Endothelial cell of umbilical vein (primary cell): Measurements from ENCODE around the gene SLC35F3. TPM values are rescaled to one million over a fixed set of nuclear protein-coding genes. Genes with fewer than 3 reads are reported as not detected.

Experiments used
- BruUV-seq: library from RNA; stranded (reverse); fragments of 400-500 nt; replicated peaks from 2 replicates; lab custom pipeline; 2021; lab: Mats Ljungman, UMichigan
- CTCF ChIA-PET: fragments of 300-600, 350-600 bp; sonication (Branson Sonifier 250); formaldehyde crosslinking; loops from one replicate; lab custom pipeline; 2021; ENCODE audit warnings: antibody characterized with exemption, inconsistent platforms; lab: Charles Lee
- POLR2A ChIA-PET: fragments of 300-600, 350-600 bp; sonication (Branson Sonifier 250); formaldehyde crosslinking; loops from one replicate; lab custom pipeline; 2021; ENCODE audit warnings: antibody characterized with exemption, inconsistent platforms; lab: Charles Lee
- DNase-seq: peaks from one replicate; pipeline ENCODE4 v3.0.0-alpha.2; 2011; ENCODE audit warnings: low read depth, low spot score
- FAIRE-seq: peaks from 2 replicates; lab custom pipeline; 2011; peaks lifted over from hg19 to GRCh38; lab: Jason Lieb, UNC
- H2AFZ ChIP-seq: 2 replicates; pipeline ENCODE4 v1.6.0; 2012; ENCODE audit warnings: low read depth, low read length, control low read depth, inconsistent platforms
- H3K27ac ChIP-seq: 2 replicates; pipeline ENCODE4 v1.5.1; 2011; ENCODE audit warnings: low read depth, mild to moderate bottlenecking, control low read depth, low read length, moderate library complexity; ENCODE audit not compliant: insufficient read depth
- H3K27me3 ChIP-seq, 2 experiments: 2 replicates each; pipeline versions ENCODE4 v1.6.0 to v1.6.1; 2011; ENCODE audit warnings: low read length in 2 of 2, mixed read lengths in 1 of 2; ENCODE audit not compliant: control insufficient read depth in 2 of 2, insufficient read depth in 2 of 2
- H3K36me3 ChIP-seq, 2 experiments: 2 replicates in 1 of 2; 3 replicates in 1 of 2; pipeline ENCODE4 v1.5.1; 2011; ENCODE audit warnings: low read length in 2 of 2, mild to moderate bottlenecking in 1 of 2, moderate library complexity in 1 of 2; ENCODE audit not compliant: control insufficient read depth in 2 of 2, insufficient read depth in 2 of 2; ENCODE audit errors: extremely low read depth in 1 of 2
- H3K4me1 ChIP-seq: 3 replicates; pipeline ENCODE4 v1.5.1; 2011; ENCODE audit warnings: mild to moderate bottlenecking, low read length; ENCODE audit not compliant: control insufficient read depth, insufficient read depth; ENCODE audit errors: extremely low read depth
- H3K4me2 ChIP-seq: 2 replicates; pipeline ENCODE4 v1.6.1; 2011; ENCODE audit warnings: low read length, control low read depth, mixed read lengths; ENCODE audit not compliant: insufficient read depth
- H3K4me3 ChIP-seq, 3 experiments: fragments of 200-600 bp in 1 of 3; sonication (generic), shearing (Covaris generic) in 1 of 3; replicated peaks in 1 of 3; 2 replicates each; pipeline ENCODE4 v1.5.1; 2011 to 2016; ENCODE audit warnings: control low read depth in 3 of 3, low read length in 3 of 3, mild to moderate bottlenecking in 2 of 3, inconsistent platforms in 1 of 3, low read depth in 1 of 3, moderate library complexity in 1 of 3; ENCODE audit not compliant: insufficient read depth in 1 of 3
- H3K79me2 ChIP-seq: 2 replicates; pipeline ENCODE4 v1.6.0; 2012; ENCODE audit warnings: low read length, inconsistent platforms; ENCODE audit not compliant: control insufficient read depth, insufficient read depth
- H3K9ac ChIP-seq: replicated peaks from 2 replicates; pipeline ENCODE3; 2011; ENCODE audit warnings: low read length, control low read depth; ENCODE audit not compliant: insufficient read depth; ENCODE audit errors: extremely low read depth
- H3K9me1 ChIP-seq: replicated peaks from 3 replicates; pipeline ENCODE4 v1.6.0; 2011; ENCODE audit warnings: mild to moderate bottlenecking, low read length; ENCODE audit not compliant: control insufficient read depth, insufficient read depth; ENCODE audit errors: extremely low read depth
- H3K9me3 ChIP-seq: replicated peaks from 2 replicates; pipeline ENCODE4 v1.5.1; 2012; ENCODE audit warnings: low read length, inconsistent platforms; ENCODE audit not compliant: control insufficient read depth, insufficient read depth
- H4K20me1 ChIP-seq: replicated peaks from 2 replicates; pipeline ENCODE3; 2011; ENCODE audit warnings: mild to moderate bottlenecking, low read length; ENCODE audit not compliant: control insufficient read depth, insufficient read depth; ENCODE audit errors: extremely low read depth
- EZH2 ChIP-seq: IDR thresholded peaks from 2 replicates; pipeline ENCODE4 v1.6.1; 2012; ENCODE audit warnings: borderline replicate concordance, low read depth, mild to moderate bottlenecking, moderate library complexity, low read length, inconsistent platforms; ENCODE audit not compliant: severe bottlenecking
- FOS ChIP-seq: IDR thresholded peaks from 2 replicates; pipeline ENCODE4 v1.6.1; 2011; ENCODE audit warnings: mild to moderate bottlenecking, low read length, moderate library complexity, borderline replicate concordance; ENCODE audit not compliant: insufficient read depth
- GATA2 ChIP-seq: IDR thresholded peaks from 2 replicates; pipeline ENCODE4 v1.7.0; 2011; ENCODE audit warnings: low read depth, mild to moderate bottlenecking, moderate library complexity, mixed read lengths, low read length; ENCODE audit not compliant: insufficient read length, insufficient read depth
- JUN ChIP-seq: IDR thresholded peaks from 2 replicates; pipeline ENCODE4 v1.6.1; 2011; ENCODE audit warnings: borderline replicate concordance, low read depth; ENCODE audit not compliant: insufficient read length, insufficient read depth
- MYC ChIP-seq: IDR thresholded peaks from one replicate; pipeline ENCODE4 v1.6.1; 2011; ENCODE audit warnings: mild to moderate bottlenecking, low read depth, low read length
- POLR2A ChIP-seq: IDR thresholded peaks from 2 replicates; pipeline ENCODE4 v1.6.1; 2012; ENCODE audit warnings: low read depth, mild to moderate bottlenecking, control low read depth, low read length
- POLR2AphosphoS5 ChIP-seq: IDR thresholded peaks from 2 replicates; pipeline ENCODE4 v1.6.1; 2012; ENCODE audit warnings: low read depth, mild to moderate bottlenecking, control low read depth, low read length, moderate library complexity; ENCODE audit not compliant: insufficient read depth
- dilution Hi-C: fragments of 300-500 bp; cut with MboI; formaldehyde crosslinking; loops from one replicate; pipeline ENCODE4 v1.15.0; 2019; ENCODE audit warnings: low sequenced_read_pairs; ENCODE audit not compliant: extremely low pct_ligation_motif_present
- intact Hi-C: fragments of 100-400 bp; cut with micrococcal nuclease; formaldehyde crosslinking; loops from one replicate; pipeline ENCODE4 v1.10.0; 2022
- polyA plus RNA-seq, 4 experiments: library from polyadenylated mRNA; depleted of rRNA in 3 of 4; stranded (reverse) in 3 of 4; unstranded in 1 of 4; fragments of >200 nt; gene quantifications; 2 replicates each; pipeline versions ENCODE4 v1.2.1 to v1.2.3, GENCODE V29; 2011 to 2012; ENCODE audit warnings: missing spikeins in 1 of 4
- total RNA-seq: library from RNA; stranded (reverse); gene quantifications from 2 replicates; pipeline ENCODE4 v1.2.3, GENCODE V29; 2021
- TF ChIP-seq, protein P1 (sequence below), 2 donors: IDR thresholded peaks; 1 replicate in 1 of 2; 2 replicates in 1 of 2; pipeline ENCODE4 v1.5.1; 2011; ENCODE audit warnings: low read length in 2 of 2, mild to moderate bottlenecking in 2 of 2, moderate library complexity in 2 of 2, control low read depth in 1 of 2, inconsistent platforms in 1 of 2, low read depth in 1 of 2; ENCODE audit not compliant: insufficient read depth in 1 of 2; ENCODE audit errors: extremely low read depth in 1 of 2
- TF ChIP-seq, protein P2 (sequence below): IDR thresholded peaks from 2 replicates; pipeline ENCODE4 v1.6.1; 2011; ENCODE audit not compliant: insufficient read depth, insufficient read length

Gene SLC35F3
- total and polyA plus RNA-seq, 2 donors (not counting 3 experiments of a cell fraction or from before 2014, with no cell fraction given), result not detected

DNA sequence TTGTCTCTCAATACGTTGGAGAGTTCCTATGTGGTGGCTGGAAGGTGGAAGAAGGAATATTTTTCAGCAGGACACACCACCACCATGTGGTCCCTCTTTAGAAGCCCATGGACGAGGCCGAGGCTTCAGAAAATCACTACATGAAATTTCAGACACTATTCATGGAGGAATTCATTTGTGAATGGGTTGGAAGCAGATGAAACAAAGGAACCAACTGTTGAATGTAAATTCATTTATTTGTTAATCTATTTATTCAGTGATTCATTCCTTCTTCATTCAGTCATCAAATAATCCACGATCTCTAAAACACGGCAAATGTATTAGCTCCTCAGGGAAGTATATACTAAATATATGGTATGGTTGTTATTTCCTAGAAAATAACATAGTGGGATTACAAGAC, 12.2 kb downstream of the SLC35F3 start:
- no peak overlapping the region for H3K27ac ChIP-seq
- no peaks in the 10 kb centered on the region for H3K4me1 ChIP-seq
- CTCF ChIA-PET, result no interaction called here

DNA sequence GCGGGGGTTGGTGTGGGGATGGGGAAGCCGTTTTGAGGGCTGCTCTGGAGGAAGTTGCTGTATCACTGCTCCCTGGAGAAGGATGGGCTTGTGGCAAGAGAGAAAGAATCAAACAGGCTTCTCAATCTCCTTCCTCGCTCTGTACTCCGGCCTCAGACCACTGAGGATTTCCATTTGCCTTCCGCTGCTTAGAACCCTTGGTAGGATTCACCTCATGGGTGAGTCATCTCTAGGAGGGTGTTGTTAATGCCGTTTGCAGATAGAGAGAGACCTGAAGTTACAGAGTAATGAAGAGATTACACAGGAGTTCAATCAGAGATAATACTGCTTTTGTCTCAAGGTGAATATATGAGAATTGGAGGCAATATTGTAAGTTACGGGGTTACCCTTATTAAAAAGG, 15.3 kb downstream of the SLC35F3 start:
- no peaks in the 10 kb centered on the region for H3K27me3 ChIP-seq
- H3K4me3 ChIP-seq, result no peak overlapping the region
- no peaks in the 10 kb centered on the region for H4K20me1 ChIP-seq
- no peaks in the 10 kb centered on the region for H3K4me1 ChIP-seq
- ChIA-PET CTCF (no interaction called here), POLR2A (no interaction called here)
- H3K9me3 ChIP-seq, result no peaks in the 10 kb centered on the region
- no peak for FAIRE-seq
- no peak overlapping the region for H3K9ac ChIP-seq
- TF ChIP-seq JUN (no peak), POLR2AphosphoS5 (no peak), MYC (no peak), FOS (no peak), EZH2 (no peak), POLR2A (no peak), GATA2 (no peak)
- TF ChIP-seq, protein P1, sequence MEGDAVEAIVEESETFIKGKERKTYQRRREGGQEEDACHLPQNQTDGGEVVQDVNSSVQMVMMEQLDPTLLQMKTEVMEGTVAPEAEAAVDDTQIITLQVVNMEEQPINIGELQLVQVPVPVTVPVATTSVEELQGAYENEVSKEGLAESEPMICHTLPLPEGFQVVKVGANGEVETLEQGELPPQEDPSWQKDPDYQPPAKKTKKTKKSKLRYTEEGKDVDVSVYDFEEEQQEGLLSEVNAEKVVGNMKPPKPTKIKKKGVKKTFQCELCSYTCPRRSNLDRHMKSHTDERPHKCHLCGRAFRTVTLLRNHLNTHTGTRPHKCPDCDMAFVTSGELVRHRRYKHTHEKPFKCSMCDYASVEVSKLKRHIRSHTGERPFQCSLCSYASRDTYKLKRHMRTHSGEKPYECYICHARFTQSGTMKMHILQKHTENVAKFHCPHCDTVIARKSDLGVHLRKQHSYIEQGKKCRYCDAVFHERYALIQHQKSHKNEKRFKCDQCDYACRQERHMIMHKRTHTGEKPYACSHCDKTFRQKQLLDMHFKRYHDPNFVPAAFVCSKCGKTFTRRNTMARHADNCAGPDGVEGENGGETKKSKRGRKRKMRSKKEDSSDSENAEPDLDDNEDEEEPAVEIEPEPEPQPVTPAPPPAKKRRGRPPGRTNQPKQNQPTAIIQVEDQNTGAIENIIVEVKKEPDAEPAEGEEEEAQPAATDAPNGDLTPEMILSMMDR (IDR thresholded peaks at IDR 0.05; ENCODE audit: extremely low read depth in 1 of 2, insufficient read depth in 1 of 2, low read depth in 1 of 2, low read length in 2 of 2), result no peak
- TF ChIP-seq, protein P2, sequence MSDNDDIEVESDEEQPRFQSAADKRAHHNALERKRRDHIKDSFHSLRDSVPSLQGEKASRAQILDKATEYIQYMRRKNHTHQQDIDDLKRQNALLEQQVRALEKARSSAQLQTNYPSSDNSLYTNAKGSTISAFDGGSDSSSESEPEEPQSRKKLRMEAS, result no peak
- BruUV-seq, result no TSS peak
- no peak for DNase-seq
- dilution Hi-C loops, result no loop called here
- H3K4me2 ChIP-seq, result no peak overlapping the region
- no peaks in the 10 kb centered on the region for H3K79me2 ChIP-seq
- no peaks in the 10 kb centered on the region for H3K36me3 ChIP-seq
- H3K27ac ChIP-seq, result no peak overlapping the region
- H2AFZ ChIP-seq, result no peak overlapping the region
- intact Hi-C loops, result no loop called here
- H3K9me1 ChIP-seq, result no peaks in the 10 kb centered on the region

More for the DNA sequence above, 12.2 kb downstream of the SLC35F3 start:
- no peaks in the 10 kb centered on the region for H3K9me1 ChIP-seq
- FAIRE-seq (no peak), DNase-seq (no peak)
- no peaks in the 10 kb centered on the region for H3K9me3 ChIP-seq
- H3K36me3 ChIP-seq, result no peaks in the 10 kb centered on the region
- intact Hi-C loops, result no loop called here
- H4K20me1 ChIP-seq, result no peaks in the 10 kb centered on the region
- no peak overlapping the region for H3K9ac ChIP-seq
- no TSS peak for BruUV-seq
- H3K4me2 ChIP-seq, result no peak overlapping the region
- H3K4me3 ChIP-seq, result no peak overlapping the region
- no peaks in the 10 kb centered on the region for H3K79me2 ChIP-seq
- no peaks in the 10 kb centered on the region for H3K27me3 ChIP-seq
- dilution Hi-C loops, result no loop called here
- POLR2A ChIA-PET, result no interaction called here
- TF ChIP-seq FOS (no peak), POLR2AphosphoS5 (no peak)
- TF ChIP-seq, protein P1 (IDR thresholded peaks at IDR 0.05; ENCODE audit: extremely low read depth in 1 of 2, insufficient read depth in 1 of 2, low read depth in 1 of 2, low read length in 2 of 2), result no peak
- H2AFZ ChIP-seq, result no peak overlapping the region
